HepG2 (cell line): ENCODE data around the gene SDR39U1. TPM values are rescaled to one million over a fixed set of nuclear protein-coding genes. Genes with fewer than 3 reads are reported as not detected.

ENCODE experiments used
- ATM ChIP-seq: fragments of 450-650 bp; IDR thresholded peaks from 2 replicates; pipeline ENCODE4 v1.7.1; 2017; ENCODE audit warnings: mild to moderate bottlenecking, borderline replicate concordance
- GATAD1 ChIP-seq: IDR thresholded peaks from 2 replicates; pipeline ENCODE4 v1.6.1; 2016; ENCODE audit warnings: missing genetic modification reagents, missing compliant biosample characterization
- HDAC1 ChIP-seq: sonication (generic); formaldehyde crosslinking; IDR thresholded peaks from 2 replicates; pipeline ENCODE4 v1.5.1; 2020; ENCODE audit warnings: mild to moderate bottlenecking, missing genetic modification reagents
- ISL2 ChIP-seq: sonication (generic); formaldehyde crosslinking; IDR thresholded peaks from 2 replicates; pipeline ENCODE4 v1.5.0; 2020; ENCODE audit warnings: missing genetic modification reagents
- RAD21 ChIP-seq: fragments of 450-650 bp; formaldehyde crosslinking; IDR thresholded peaks from 2 replicates; pipeline ENCODE4 v1.5.0; 2020; ENCODE audit warnings: mild to moderate bottlenecking
- TSC22D2 ChIP-seq: sonication (generic); formaldehyde crosslinking; IDR thresholded peaks from 2 replicates; pipeline ENCODE4 v1.5.1; 2020; ENCODE audit warnings: missing genetic modification reagents, mild to moderate bottlenecking, borderline replicate concordance
- ZBTB3 ChIP-seq: sonication (generic); formaldehyde crosslinking; IDR thresholded peaks from 2 replicates; pipeline ENCODE4 v1.4.0; 2020; ENCODE audit warnings: low read depth, mild to moderate bottlenecking, moderate library complexity, missing genetic modification reagents, borderline replicate concordance
- ZNF232 ChIP-seq: sonication (generic); formaldehyde crosslinking; IDR thresholded peaks from 2 replicates; pipeline ENCODE4 v1.4.0; 2020; ENCODE audit warnings: missing genetic modification reagents, borderline replicate concordance
- ZNF7 ChIP-seq: IDR thresholded peaks from 2 replicates; pipeline ENCODE4 v1.6.1; 2016; ENCODE audit warnings: missing biosample characterization, missing genetic modification reagents
- ZNF747 ChIP-seq: sonication (generic); formaldehyde crosslinking; IDR thresholded peaks from 2 replicates; pipeline ENCODE4 v1.8.1; 2023; ENCODE audit warnings: missing genetic modification reagents, mild to moderate bottlenecking, borderline replicate concordance
- ZSCAN21 ChIP-seq: sonication (generic); formaldehyde crosslinking; IDR thresholded peaks from 2 replicates; pipeline ENCODE4 v1.8.0; 2022; ENCODE audit warnings: mild to moderate bottlenecking, missing genetic modification reagents, moderate library complexity, borderline replicate concordance
- polyA plus RNA-seq, 8 experiments: library from polyadenylated mRNA; depleted of rRNA in 3 of 8; stranded (reverse) in 7 of 8; unstranded in 1 of 8; fragments of >200 nt; fragmentation: Illumina TruSeq in 4 of 8; extraction: Trizol in 4 of 8; gene quantifications; 2 replicates each; pipeline versions ENCODE4 v1.2.1 to v1.2.3, GENCODE V29; 2011 to 2016; ENCODE audit warnings: low read depth in 4 of 8, missing spikeins in 1 of 8, mixed read lengths in 1 of 8; ENCODE audit not compliant: insufficient read depth in 1 of 8
- total RNA-seq, 5 experiments: library from RNA; depleted of rRNA; stranded (reverse); fragments of >200 nt; fragmentation: Illumina TruSeq; extraction: Trizol; gene quantifications; 2 replicates each; pipeline ENCODE4 v1.2.3, GENCODE V29; 2016; ENCODE audit warnings: low read depth in 1 of 5
- TF ChIP-seq, protein P1 (sequence below): sonication (generic); formaldehyde crosslinking; IDR thresholded peaks from 2 replicates; pipeline ENCODE4 v1.4.0; 2020; ENCODE audit warnings: missing genetic modification reagents
- TF ChIP-seq, protein P2 (sequence below): sonication (generic); formaldehyde crosslinking; IDR thresholded peaks from 2 replicates; pipeline ENCODE4 v1.4.0; 2020; ENCODE audit warnings: missing genetic modification reagents
- TF ChIP-seq, protein P3 (sequence below): IDR thresholded peaks from 2 replicates; pipeline ENCODE4 v1.6.1; 2016; ENCODE audit warnings: low read depth, control low read depth
- TF ChIP-seq, protein P4 (sequence below): sonication (generic); formaldehyde crosslinking; IDR thresholded peaks from 2 replicates; pipeline ENCODE4 v1.4.0; 2020; ENCODE audit warnings: low read depth, missing genetic modification reagents

The SDR39U1 gene
- total and polyA plus RNA-seq, 2 of the 13 experiments (the other 11 are each of a cell fraction or from before 2014, with no cell fraction given) = 34.4 to 129 TPM

DNA sequence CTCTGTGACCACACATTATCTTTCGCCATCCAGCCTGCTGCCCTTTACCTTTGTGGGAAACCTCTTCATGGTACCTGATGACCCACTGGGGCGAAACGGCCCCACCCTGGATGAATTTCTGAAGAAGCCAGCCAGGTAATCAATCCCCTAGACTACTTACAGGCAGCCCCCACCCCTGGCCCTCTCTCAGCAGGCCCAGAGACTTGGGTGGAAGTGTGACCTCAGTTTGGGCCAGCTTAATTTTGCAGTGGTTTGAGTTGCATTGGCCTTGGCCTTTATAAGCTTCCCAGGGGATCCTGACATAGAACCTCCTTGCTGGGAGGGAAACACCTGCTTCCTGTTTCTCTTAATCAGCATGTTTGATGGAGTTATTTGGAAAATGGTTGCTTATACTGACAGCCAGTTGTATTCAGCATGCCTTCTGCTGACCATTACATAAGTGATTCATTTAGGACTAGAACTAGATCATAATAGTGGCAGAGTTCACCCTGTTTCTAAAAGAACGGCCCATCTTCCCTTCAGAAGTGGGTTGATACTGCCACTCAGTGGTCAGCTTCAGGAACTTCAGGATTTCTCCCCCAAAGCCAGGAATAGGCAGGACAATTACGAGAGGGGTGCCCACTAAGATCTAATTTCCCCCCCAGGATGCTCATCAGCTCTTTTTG lies 6.1 kb downstream of the SDR39U1 start (continued):
- no peak for TF ChIP-seq ZNF747 (CRISPR knock-in tag)
- no peak for TF ChIP-seq ZBTB3 (CRISPR knock-in tag)
- TF ChIP-seq ZNF7 (CRISPR knock-in tag) = no peak
- TF ChIP-seq, protein P1, sequence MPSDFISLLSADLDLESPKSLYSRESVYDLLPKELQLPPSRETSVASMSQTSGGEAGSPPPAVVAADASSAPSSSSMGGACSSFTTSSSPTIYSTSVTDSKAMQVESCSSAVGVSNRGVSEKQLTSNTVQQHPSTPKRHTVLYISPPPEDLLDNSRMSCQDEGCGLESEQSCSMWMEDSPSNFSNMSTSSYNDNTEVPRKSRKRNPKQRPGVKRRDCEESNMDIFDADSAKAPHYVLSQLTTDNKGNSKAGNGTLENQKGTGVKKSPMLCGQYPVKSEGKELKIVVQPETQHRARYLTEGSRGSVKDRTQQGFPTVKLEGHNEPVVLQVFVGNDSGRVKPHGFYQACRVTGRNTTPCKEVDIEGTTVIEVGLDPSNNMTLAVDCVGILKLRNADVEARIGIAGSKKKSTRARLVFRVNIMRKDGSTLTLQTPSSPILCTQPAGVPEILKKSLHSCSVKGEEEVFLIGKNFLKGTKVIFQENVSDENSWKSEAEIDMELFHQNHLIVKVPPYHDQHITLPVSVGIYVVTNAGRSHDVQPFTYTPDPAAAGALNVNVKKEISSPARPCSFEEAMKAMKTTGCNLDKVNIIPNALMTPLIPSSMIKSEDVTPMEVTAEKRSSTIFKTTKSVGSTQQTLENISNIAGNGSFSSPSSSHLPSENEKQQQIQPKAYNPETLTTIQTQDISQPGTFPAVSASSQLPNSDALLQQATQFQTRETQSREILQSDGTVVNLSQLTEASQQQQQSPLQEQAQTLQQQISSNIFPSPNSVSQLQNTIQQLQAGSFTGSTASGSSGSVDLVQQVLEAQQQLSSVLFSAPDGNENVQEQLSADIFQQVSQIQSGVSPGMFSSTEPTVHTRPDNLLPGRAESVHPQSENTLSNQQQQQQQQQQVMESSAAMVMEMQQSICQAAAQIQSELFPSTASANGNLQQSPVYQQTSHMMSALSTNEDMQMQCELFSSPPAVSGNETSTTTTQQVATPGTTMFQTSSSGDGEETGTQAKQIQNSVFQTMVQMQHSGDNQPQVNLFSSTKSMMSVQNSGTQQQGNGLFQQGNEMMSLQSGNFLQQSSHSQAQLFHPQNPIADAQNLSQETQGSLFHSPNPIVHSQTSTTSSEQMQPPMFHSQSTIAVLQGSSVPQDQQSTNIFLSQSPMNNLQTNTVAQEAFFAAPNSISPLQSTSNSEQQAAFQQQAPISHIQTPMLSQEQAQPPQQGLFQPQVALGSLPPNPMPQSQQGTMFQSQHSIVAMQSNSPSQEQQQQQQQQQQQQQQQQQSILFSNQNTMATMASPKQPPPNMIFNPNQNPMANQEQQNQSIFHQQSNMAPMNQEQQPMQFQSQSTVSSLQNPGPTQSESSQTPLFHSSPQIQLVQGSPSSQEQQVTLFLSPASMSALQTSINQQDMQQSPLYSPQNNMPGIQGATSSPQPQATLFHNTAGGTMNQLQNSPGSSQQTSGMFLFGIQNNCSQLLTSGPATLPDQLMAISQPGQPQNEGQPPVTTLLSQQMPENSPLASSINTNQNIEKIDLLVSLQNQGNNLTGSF = no peak
- no peak; the same call in 1 of the 2 replicates for TF ChIP-seq ZNF232 (CRISPR knock-in tag)
- TF ChIP-seq ISL2 (CRISPR knock-in tag) = peak; percentile 49; the same call in 1 of the 2 replicates
- no peak for TF ChIP-seq ZSCAN21 (CRISPR knock-in tag)
- TF ChIP-seq, protein P2, sequence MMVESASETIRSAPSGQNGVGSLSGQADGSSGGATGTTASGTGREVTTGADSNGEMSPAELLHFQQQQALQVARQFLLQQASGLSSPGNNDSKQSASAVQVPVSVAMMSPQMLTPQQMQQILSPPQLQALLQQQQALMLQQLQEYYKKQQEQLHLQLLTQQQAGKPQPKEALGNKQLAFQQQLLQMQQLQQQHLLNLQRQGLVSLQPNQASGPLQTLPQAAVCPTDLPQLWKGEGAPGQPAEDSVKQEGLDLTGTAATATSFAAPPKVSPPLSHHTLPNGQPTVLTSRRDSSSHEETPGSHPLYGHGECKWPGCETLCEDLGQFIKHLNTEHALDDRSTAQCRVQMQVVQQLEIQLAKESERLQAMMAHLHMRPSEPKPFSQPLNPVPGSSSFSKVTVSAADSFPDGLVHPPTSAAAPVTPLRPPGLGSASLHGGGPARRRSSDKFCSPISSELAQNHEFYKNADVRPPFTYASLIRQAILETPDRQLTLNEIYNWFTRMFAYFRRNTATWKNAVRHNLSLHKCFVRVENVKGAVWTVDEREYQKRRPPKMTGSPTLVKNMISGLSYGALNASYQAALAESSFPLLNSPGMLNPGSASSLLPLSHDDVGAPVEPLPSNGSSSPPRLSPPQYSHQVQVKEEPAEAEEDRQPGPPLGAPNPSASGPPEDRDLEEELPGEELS (CRISPR knock-in tag) = peak; percentile 13; the same call in 1 of the 2 replicates
- TF ChIP-seq HDAC1 (CRISPR knock-in tag) = no peak
- 0 out of 2 replicates have a peak, but pooled peaks have one; percentile 30 for TF ChIP-seq GATAD1 (CRISPR knock-in tag)
- TF ChIP-seq TSC22D2 (CRISPR knock-in tag) = peak; percentile 64; the same call in 1 of the 2 replicates
- TF ChIP-seq RAD21 = peak; percentile 93
- TF ChIP-seq, protein P3, sequence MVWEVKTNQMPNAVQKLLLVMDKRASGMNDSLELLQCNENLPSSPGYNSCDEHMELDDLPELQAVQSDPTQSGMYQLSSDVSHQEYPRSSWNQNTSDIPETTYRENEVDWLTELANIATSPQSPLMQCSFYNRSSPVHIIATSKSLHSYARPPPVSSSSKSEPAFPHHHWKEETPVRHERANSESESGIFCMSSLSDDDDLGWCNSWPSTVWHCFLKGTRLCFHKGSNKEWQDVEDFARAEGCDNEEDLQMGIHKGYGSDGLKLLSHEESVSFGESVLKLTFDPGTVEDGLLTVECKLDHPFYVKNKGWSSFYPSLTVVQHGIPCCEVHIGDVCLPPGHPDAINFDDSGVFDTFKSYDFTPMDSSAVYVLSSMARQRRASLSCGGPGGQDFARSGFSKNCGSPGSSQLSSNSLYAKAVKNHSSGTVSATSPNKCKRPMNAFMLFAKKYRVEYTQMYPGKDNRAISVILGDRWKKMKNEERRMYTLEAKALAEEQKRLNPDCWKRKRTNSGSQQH = peak; percentile 26; the same call in 1 of the 2 replicates
- TF ChIP-seq ATM = no peak
- TF ChIP-seq, protein P4, sequence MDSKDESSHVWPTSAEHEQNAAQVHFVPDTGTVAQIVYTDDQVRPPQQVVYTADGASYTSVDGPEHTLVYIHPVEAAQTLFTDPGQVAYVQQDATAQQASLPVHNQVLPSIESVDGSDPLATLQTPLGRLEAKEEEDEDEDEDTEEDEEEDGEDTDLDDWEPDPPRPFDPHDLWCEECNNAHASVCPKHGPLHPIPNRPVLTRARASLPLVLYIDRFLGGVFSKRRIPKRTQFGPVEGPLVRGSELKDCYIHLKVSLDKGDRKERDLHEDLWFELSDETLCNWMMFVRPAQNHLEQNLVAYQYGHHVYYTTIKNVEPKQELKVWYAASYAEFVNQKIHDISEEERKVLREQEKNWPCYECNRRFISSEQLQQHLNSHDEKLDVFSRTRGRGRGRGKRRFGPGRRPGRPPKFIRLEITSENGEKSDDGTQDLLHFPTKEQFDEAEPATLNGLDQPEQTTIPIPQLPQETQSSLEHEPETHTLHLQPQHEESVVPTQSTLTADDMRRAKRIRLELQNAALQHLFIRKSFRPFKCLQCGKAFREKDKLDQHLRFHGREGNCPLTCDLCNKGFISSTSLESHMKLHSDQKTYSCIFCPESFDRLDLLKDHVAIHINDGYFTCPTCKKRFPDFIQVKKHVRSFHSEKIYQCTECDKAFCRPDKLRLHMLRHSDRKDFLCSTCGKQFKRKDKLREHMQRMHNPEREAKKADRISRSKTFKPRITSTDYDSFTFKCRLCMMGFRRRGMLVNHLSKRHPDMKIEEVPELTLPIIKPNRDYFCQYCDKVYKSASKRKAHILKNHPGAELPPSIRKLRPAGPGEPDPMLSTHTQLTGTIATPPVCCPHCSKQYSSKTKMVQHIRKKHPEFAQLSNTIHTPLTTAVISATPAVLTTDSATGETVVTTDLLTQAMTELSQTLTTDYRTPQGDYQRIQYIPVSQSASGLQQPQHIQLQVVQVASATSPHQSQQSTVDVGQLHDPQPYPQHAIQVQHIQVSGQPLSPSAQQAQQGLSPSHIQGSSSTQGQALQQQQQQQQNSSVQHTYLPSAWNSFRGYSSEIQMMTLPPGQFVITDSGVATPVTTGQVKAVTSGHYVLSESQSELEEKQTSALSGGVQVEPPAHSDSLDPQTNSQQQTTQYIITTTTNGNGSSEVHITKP (CRISPR knock-in tag) = peak; percentile 59; the same call in 1 of the 2 replicates
